Nephron (organoid): ENCODE data around the gene CD40.

Source experiments
- H3K27ac Mint-ChIP-seq, 3 experiments: 2 replicates each; pipeline ENCODE4 v1.8.0; 2020; ENCODE audit warnings: mixed read lengths in 3 of 3, mild to moderate bottlenecking in 2 of 3, moderate library complexity in 1 of 3
- H3K27me3 Mint-ChIP-seq: 2 replicates; pipeline ENCODE4 v1.8.0; 2021; ENCODE audit warnings: low read depth, mild to moderate bottlenecking, moderate library complexity, mixed read lengths
- H3K36me3 Mint-ChIP-seq: 2 replicates; pipeline ENCODE4 v1.8.0; 2020; ENCODE audit warnings: low read depth, mixed read lengths
- H3K4me1 Mint-ChIP-seq: 2 replicates; pipeline ENCODE4 v1.8.0; 2020; ENCODE audit warnings: mixed read lengths
- H3K4me3 Mint-ChIP-seq, 3 experiments: 2 replicates each; pipeline ENCODE4 v1.8.0; 2020; ENCODE audit warnings: mild to moderate bottlenecking in 3 of 3, mixed read lengths in 3 of 3, moderate library complexity in 2 of 3
- H3K9me3 Mint-ChIP-seq: 2 replicates; pipeline ENCODE4 v1.8.0; 2020; ENCODE audit warnings: mixed read lengths
- TF ChIP-seq, protein P1 (sequence below), 3 experiments: fragments of 200-600 bp; sonication (generic); IDR thresholded peaks; one replicate each; pipeline ENCODE4 v1.5.0; 2021; ENCODE audit warnings: antibody characterized with exemption in 3 of 3; ENCODE audit not compliant: unreplicated experiment in 3 of 3

CD40 gene

DNA sequence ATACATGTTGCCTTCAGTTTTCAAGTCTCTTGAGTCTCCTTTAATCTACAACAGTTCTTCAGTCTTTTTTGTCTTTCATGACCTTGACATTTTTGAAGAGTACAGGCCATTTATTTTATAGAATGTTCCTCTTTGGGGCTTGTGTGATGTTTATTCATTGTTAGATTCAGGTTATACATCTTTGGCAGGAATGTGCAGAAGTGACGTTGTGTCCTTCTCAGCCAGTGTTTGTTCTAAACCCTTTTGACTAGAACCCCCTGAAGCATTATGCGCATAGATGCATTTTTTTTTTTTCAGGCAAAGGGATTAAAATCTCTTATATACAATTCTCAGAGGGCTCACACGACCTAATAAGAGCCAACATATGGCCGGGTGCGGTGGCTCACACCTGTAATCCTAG lies 17.1 kb upstream of the CD40 start:
- no peak overlapping the region for H3K4me3 Mint-ChIP-seq
- H3K27ac Mint-ChIP-seq, result no peak overlapping the region
- H3K9me3 Mint-ChIP-seq, result peaks cover 11% of the 10 kb centered on the region
- no peaks in the 10 kb centered on the region for H3K4me1 Mint-ChIP-seq
- TF ChIP-seq, protein P1, sequence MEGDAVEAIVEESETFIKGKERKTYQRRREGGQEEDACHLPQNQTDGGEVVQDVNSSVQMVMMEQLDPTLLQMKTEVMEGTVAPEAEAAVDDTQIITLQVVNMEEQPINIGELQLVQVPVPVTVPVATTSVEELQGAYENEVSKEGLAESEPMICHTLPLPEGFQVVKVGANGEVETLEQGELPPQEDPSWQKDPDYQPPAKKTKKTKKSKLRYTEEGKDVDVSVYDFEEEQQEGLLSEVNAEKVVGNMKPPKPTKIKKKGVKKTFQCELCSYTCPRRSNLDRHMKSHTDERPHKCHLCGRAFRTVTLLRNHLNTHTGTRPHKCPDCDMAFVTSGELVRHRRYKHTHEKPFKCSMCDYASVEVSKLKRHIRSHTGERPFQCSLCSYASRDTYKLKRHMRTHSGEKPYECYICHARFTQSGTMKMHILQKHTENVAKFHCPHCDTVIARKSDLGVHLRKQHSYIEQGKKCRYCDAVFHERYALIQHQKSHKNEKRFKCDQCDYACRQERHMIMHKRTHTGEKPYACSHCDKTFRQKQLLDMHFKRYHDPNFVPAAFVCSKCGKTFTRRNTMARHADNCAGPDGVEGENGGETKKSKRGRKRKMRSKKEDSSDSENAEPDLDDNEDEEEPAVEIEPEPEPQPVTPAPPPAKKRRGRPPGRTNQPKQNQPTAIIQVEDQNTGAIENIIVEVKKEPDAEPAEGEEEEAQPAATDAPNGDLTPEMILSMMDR (IDR thresholded peaks at IDR 0.05; ENCODE audit: unreplicated experiment in 3 of 3), result no peak
- H3K36me3 Mint-ChIP-seq, result no peaks in the 10 kb centered on the region
- H3K27me3 Mint-ChIP-seq, result peaks cover 63% of the 10 kb centered on the region

DNA sequence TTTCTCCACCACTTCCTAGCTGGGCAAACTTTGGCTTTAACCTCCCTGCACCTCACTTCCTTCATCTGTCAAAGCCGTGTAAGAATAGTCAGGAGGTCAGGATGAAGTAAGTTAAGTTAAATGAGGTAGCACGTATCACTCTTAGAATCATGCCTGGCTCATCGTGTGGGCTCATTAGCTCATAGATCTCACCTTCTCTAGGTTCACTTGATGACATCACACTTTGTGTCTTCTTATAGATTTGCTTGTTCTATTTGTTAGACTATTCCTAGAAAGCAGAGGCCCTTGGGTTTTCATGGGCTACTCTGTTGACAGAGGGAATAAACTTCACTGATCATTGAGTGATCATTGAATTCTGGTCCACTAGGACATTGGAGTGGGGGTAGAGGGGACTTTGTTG lies 16.2 kb upstream of the CD40 start:
- Mint-ChIP-seq H3K4me3 (no peak overlapping the region), H3K4me1 (no peaks in the 10 kb centered on the region), H3K27me3 (peaks cover 66% of the 10 kb centered on the region), H3K36me3 (no peaks in the 10 kb centered on the region), H3K27ac (no peak overlapping the region), H3K9me3 (peaks cover 11% of the 10 kb centered on the region)
- TF ChIP-seq, protein P1 (IDR thresholded peaks at IDR 0.05; ENCODE audit: unreplicated experiment in 3 of 3), result no peak

DNA sequence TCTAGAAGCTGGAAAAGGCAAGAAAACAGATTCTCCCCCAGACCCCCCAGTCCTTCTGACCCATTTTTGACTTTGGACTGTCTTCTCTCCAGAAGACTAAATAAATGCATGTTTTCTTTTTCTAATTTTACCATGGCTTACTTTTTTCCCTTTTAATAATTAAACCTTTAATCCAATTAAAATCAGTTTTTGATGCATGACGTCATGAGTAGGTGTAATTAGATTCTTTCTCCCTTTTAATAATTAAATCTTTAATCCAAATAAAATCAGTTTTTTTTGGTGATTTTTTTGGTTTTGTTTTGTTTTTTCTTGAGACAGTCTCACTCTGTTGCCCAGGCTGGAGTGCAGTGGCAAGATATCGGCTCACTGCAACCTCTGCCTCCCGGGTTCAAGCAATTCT lies 15.2 kb upstream of the CD40 start:
- no peak overlapping the region for H3K4me3 Mint-ChIP-seq
- no peaks in the 10 kb centered on the region for H3K4me1 Mint-ChIP-seq
- peaks cover 11% of the 10 kb centered on the region for H3K9me3 Mint-ChIP-seq
- peaks cover 71% of the 10 kb centered on the region for H3K27me3 Mint-ChIP-seq
- no peaks in the 10 kb centered on the region for H3K36me3 Mint-ChIP-seq
- TF ChIP-seq, protein P1 (IDR thresholded peaks at IDR 0.05; ENCODE audit: unreplicated experiment in 3 of 3), result no peak
- H3K27ac Mint-ChIP-seq, result no peak overlapping the region

DNA sequence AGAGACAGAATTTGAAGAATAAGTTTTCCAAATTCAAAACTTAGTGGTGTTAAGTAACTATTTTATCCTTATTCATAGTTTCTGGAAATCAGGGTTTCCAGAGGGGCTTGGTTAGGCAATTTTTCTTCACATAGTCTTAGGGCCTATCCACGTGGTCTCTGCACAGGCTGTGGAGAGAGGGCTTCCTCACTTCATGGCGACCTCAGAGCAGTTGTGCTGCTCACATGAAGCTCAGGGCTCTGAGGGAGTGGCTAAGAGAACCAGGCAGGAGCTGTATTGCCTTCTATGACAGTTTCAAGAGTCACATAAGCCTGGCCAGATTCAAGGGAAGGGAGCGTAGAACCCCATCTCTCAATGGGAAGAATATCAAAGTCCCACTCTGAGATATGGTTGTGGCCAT lies 13.9 kb upstream of the CD40 start:
- Mint-ChIP-seq H3K27me3 (peaks cover 71% of the 10 kb centered on the region), H3K4me3 (no peak overlapping the region), H3K27ac (no peak overlapping the region), H3K36me3 (no peaks in the 10 kb centered on the region), H3K9me3 (peaks cover 11% of the 10 kb centered on the region), H3K4me1 (no peaks in the 10 kb centered on the region)
- TF ChIP-seq, protein P1 (IDR thresholded peaks at IDR 0.05; ENCODE audit: unreplicated experiment in 3 of 3), result no peak

DNA sequence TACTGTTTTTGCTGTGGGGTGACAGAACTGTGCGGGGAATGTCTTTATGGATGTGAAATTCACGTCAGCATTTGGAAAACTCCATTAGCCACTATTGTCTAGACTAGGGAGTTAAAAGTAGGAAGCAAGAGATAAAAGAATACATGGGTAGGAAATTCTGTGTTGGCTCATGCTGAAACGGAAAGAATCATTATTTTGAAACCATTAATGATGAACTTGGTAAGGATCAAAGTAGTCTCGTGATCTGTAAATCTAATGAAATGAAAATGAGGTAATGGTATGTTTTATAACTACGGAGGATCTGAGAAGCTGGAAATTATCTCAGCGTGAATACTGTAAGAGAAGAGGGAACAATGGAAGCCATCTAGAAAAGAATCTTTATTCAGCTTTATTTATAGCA lies 11.1 kb upstream of the CD40 start:
- H3K27me3 Mint-ChIP-seq, result peaks cover 59% of the 10 kb centered on the region

DNA sequence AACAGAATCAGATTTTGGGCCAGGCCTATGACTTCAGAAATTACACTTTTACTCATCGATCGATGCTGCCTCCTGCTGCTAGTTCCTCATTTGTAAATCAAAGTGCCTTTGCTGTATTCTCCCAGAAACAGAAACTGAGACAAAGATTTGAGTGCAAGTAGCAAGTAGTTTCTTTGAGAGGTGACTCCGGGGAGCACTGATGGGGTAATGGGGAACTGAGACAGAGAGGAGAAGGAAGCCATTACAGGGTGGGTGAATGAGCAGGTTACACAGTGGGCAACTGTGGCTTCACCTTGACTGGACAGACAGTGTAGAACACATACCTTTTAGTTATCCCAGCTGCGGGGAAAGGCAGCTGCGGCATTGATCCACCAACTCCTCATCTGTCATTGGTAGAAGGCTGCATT lies 9.7 kb upstream of the CD40 start:
- H3K9me3 Mint-ChIP-seq, result peaks cover under 1% of the 10 kb centered on the region
- no peaks in the 10 kb centered on the region for H3K4me1 Mint-ChIP-seq
- TF ChIP-seq, protein P1 (IDR thresholded peaks at IDR 0.05; ENCODE audit: unreplicated experiment in 3 of 3), result no peak
- peaks cover 66% of the 10 kb centered on the region for H3K27me3 Mint-ChIP-seq
- H3K36me3 Mint-ChIP-seq, result no peaks in the 10 kb centered on the region
- no peak overlapping the region for H3K27ac Mint-ChIP-seq
- no peak overlapping the region for H3K4me3 Mint-ChIP-seq

More for the DNA sequence above, 11.1 kb upstream of the CD40 start:
- no peak overlapping the region for H3K4me3 Mint-ChIP-seq
- H3K4me1 Mint-ChIP-seq, result no peaks in the 10 kb centered on the region
- peaks cover 7% of the 10 kb centered on the region for H3K9me3 Mint-ChIP-seq
- no peaks in the 10 kb centered on the region for H3K36me3 Mint-ChIP-seq
- H3K27ac Mint-ChIP-seq, result no peak overlapping the region
- TF ChIP-seq, protein P1 (IDR thresholded peaks at IDR 0.05; ENCODE audit: unreplicated experiment in 3 of 3), result no peak
